ENCODE results near the gene HAUS3.

HAUS3 gene

GRCh38 chr4:2270341-2271165 is 28.6 kb upstream of the HAUS3 start:
- H3K36me3 ChIP-seq (ENCODE audit: insufficient read depth, insufficient read length, low read length): no peaks in the 10 kb centered on the region
- H3K9ac ChIP-seq (ENCODE audit: insufficient read length, low read depth): peak overlapping the region; percentile 1
- H3K27me3 ChIP-seq (ENCODE audit: insufficient read depth, insufficient read length): no peaks in the 10 kb centered on the region
- no peak overlapping the region for H3K4me3 ChIP-seq (ENCODE audit: insufficient read length, low read depth)
- no peak for DNase-seq (ENCODE audit: low read depth, low spot score)
- TF ChIP-seq SUZ12 (IDR thresholded peaks at IDR 0.05; ENCODE audit: extremely low read depth, insufficient read depth, insufficient read length): no peak
- no peak for TF ChIP-seq YY1 (IDR thresholded peaks at IDR 0.05; ENCODE audit: insufficient read depth, insufficient read length)
- TF ChIP-seq ZNF274 (IDR thresholded peaks at IDR 0.05; ENCODE audit: low read depth, low read length): no peak
- no peaks in the 10 kb centered on the region for H3K9me3 ChIP-seq (ENCODE audit: insufficient read depth, low read length)
- H3K4me1 ChIP-seq (ENCODE audit: insufficient read depth, insufficient read length): peaks cover 36% of the 10 kb centered on the region

GRCh38 chr4:2269618-2270163 is 27.8 kb upstream of the HAUS3 start:
- Histone ChIP-seq H3K4me3 (ENCODE audit: insufficient read length, low read depth) (no peak overlapping the region), H3K9ac (ENCODE audit: insufficient read length, low read depth) (peak overlapping the region; percentile 32), H3K9me3 (ENCODE audit: insufficient read depth, low read length) (no peaks in the 10 kb centered on the region), H3K27me3 (ENCODE audit: insufficient read depth, insufficient read length) (peaks cover 6% of the 10 kb centered on the region), H3K4me1 (ENCODE audit: insufficient read depth, insufficient read length) (peaks cover 36% of the 10 kb centered on the region), H3K36me3 (ENCODE audit: insufficient read depth, insufficient read length, low read length) (no peaks in the 10 kb centered on the region)
- TF ChIP-seq ZNF274 (IDR thresholded peaks at IDR 0.05; ENCODE audit: low read depth, low read length): no peak
- TF ChIP-seq SUZ12 (IDR thresholded peaks at IDR 0.05; ENCODE audit: extremely low read depth, insufficient read depth, insufficient read length): no peak
- TF ChIP-seq YY1 (IDR thresholded peaks at IDR 0.05; ENCODE audit: insufficient read depth, insufficient read length): no peak
- no peak for DNase-seq (ENCODE audit: low read depth, low spot score)

- no peaks in the 10 kb centered on the region for H3K36me3 ChIP-seq (ENCODE audit: insufficient read depth, insufficient read length, low read length)
- H3K9me3 ChIP-seq (ENCODE audit: insufficient read depth, low read length): no peaks in the 10 kb centered on the region
- H3K27me3 ChIP-seq (ENCODE audit: insufficient read depth, insufficient read length): peaks cover 11% of the 10 kb centered on the region
- H3K4me1 ChIP-seq (ENCODE audit: insufficient read depth, insufficient read length): peaks cover 41% of the 10 kb centered on the region
- no peak for DNase-seq (ENCODE audit: low read depth, low spot score)
- H3K4me3 ChIP-seq (ENCODE audit: insufficient read length, low read depth): no peak overlapping the region
- TF ChIP-seq YY1 (IDR thresholded peaks at IDR 0.05; ENCODE audit: insufficient read depth, insufficient read length) (no peak), SUZ12 (IDR thresholded peaks at IDR 0.05; ENCODE audit: extremely low read depth, insufficient read depth, insufficient read length) (no peak), ZNF274 (IDR thresholded peaks at IDR 0.05; ENCODE audit: low read depth, low read length) (no peak)
- peak overlapping the region; percentile 32 for H3K9ac ChIP-seq (ENCODE audit: insufficient read length, low read depth)
Measured at GRCh38 chr4:2269206-2269531, 27.2 kb upstream of the HAUS3 start.

GRCh38 chr4:2268357-2269205 is 26.7 kb upstream of the HAUS3 start:
- H3K4me3 ChIP-seq (ENCODE audit: insufficient read length, low read depth): no peak overlapping the region
- H3K4me1 ChIP-seq (ENCODE audit: insufficient read depth, insufficient read length): peaks cover 45% of the 10 kb centered on the region
- no peak for DNase-seq (ENCODE audit: low read depth, low spot score)
- peaks cover 14% of the 10 kb centered on the region for H3K27me3 ChIP-seq (ENCODE audit: insufficient read depth, insufficient read length)
- H3K9me3 ChIP-seq (ENCODE audit: insufficient read depth, low read length): no peaks in the 10 kb centered on the region
- H3K9ac ChIP-seq (ENCODE audit: insufficient read length, low read depth): peak overlapping the region; percentile 59
- no peak for TF ChIP-seq SUZ12 (IDR thresholded peaks at IDR 0.05; ENCODE audit: extremely low read depth, insufficient read depth, insufficient read length)
- TF ChIP-seq ZNF274 (IDR thresholded peaks at IDR 0.05; ENCODE audit: low read depth, low read length): no peak
- no peak for TF ChIP-seq YY1 (IDR thresholded peaks at IDR 0.05; ENCODE audit: insufficient read depth, insufficient read length)
- no peaks in the 10 kb centered on the region for H3K36me3 ChIP-seq (ENCODE audit: insufficient read depth, insufficient read length, low read length)

GRCh38 chr4:2267841-2268240 is 25.9 kb upstream of the HAUS3 start:
- Histone ChIP-seq H3K4me1 (ENCODE audit: insufficient read depth, insufficient read length) (peaks cover 49% of the 10 kb centered on the region), H3K9me3 (ENCODE audit: insufficient read depth, low read length) (no peaks in the 10 kb centered on the region), H3K27me3 (ENCODE audit: insufficient read depth, insufficient read length) (peaks cover 14% of the 10 kb centered on the region), H3K9ac (ENCODE audit: insufficient read length, low read depth) (no peak overlapping the region), H3K4me3 (ENCODE audit: insufficient read length, low read depth) (no peak overlapping the region), H3K36me3 (ENCODE audit: insufficient read depth, insufficient read length, low read length) (no peaks in the 10 kb centered on the region)
- DNase-seq (ENCODE audit: low read depth, low spot score): no peak
- no peak for TF ChIP-seq YY1 (IDR thresholded peaks at IDR 0.05; ENCODE audit: insufficient read depth, insufficient read length)
- no peak for TF ChIP-seq SUZ12 (IDR thresholded peaks at IDR 0.05; ENCODE audit: extremely low read depth, insufficient read depth, insufficient read length)
- TF ChIP-seq ZNF274 (IDR thresholded peaks at IDR 0.05; ENCODE audit: low read depth, low read length): no peak

GRCh38 chr4:2267320-2267811 is 25.4 kb upstream of the HAUS3 start:
- H3K4me3 ChIP-seq (ENCODE audit: insufficient read length, low read depth): no peak overlapping the region
- H3K27me3 ChIP-seq (ENCODE audit: insufficient read depth, insufficient read length): peaks cover 14% of the 10 kb centered on the region
- no peak for TF ChIP-seq SUZ12 (IDR thresholded peaks at IDR 0.05; ENCODE audit: extremely low read depth, insufficient read depth, insufficient read length)
- TF ChIP-seq ZNF274 (IDR thresholded peaks at IDR 0.05; ENCODE audit: low read depth, low read length): no peak
- H3K9ac ChIP-seq (ENCODE audit: insufficient read length, low read depth): no peak overlapping the region
- DNase-seq (ENCODE audit: low read depth, low spot score): no peak
- no peaks in the 10 kb centered on the region for H3K36me3 ChIP-seq (ENCODE audit: insufficient read depth, insufficient read length, low read length)
- H3K4me1 ChIP-seq (ENCODE audit: insufficient read depth, insufficient read length): peaks cover 52% of the 10 kb centered on the region
- no peaks in the 10 kb centered on the region for H3K9me3 ChIP-seq (ENCODE audit: insufficient read depth, low read length)

GRCh38 chr4:2266821-2267220 is 24.9 kb upstream of the HAUS3 start:
- Histone ChIP-seq H3K9ac (ENCODE audit: insufficient read length, low read depth) (no peak overlapping the region), H3K9me3 (ENCODE audit: insufficient read depth, low read length) (no peaks in the 10 kb centered on the region), H3K27me3 (ENCODE audit: insufficient read depth, insufficient read length) (peaks cover 14% of the 10 kb centered on the region), H3K4me3 (ENCODE audit: insufficient read length, low read depth) (no peak overlapping the region), H3K4me1 (ENCODE audit: insufficient read depth, insufficient read length) (peaks cover 52% of the 10 kb centered on the region), H3K36me3 (ENCODE audit: insufficient read depth, insufficient read length, low read length) (no peaks in the 10 kb centered on the region)
- DNase-seq (ENCODE audit: low read depth, low spot score): no peak
- TF ChIP-seq ZNF274 (IDR thresholded peaks at IDR 0.05; ENCODE audit: low read depth, low read length) (no peak), YY1 (IDR thresholded peaks at IDR 0.05; ENCODE audit: insufficient read depth, insufficient read length) (no peak), SUZ12 (IDR thresholded peaks at IDR 0.05; ENCODE audit: extremely low read depth, insufficient read depth, insufficient read length) (no peak)

All from NT2/D1 (cell line).